ENCODE data around the gene RCOR1.
"Not testable (repeated sequence)": the region's sequence is repeated elsewhere in the genome, so short reads cannot be mapped to it uniquely, and the experiment has no call there.

RCOR1 gene

GRCh38 chr14:102629808-102630350 lies 37.4 kb downstream of the RCOR1 start:
- no peak for DNase-seq (ENCODE audit: low read depth)

DNA sequence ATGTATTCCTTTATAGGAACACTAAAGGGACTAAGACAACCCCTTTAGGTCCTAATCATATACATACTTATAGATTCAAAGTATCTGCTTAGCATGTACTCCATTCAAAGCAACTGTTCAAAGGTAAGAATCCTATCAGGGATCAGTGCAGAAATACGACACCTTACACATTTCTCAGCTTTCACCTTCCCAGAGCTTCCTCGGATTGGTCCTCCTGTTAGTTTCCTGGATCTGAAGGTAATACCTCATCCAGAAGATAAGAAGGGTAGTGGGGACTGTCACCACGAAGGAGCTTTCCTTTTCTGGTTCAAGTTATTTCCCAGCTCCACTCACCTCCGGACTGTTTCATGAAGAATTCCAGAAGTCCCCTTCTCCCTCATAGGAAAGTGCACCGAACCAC lies 38.0 kb downstream of the RCOR1 start:
- DNase-seq (ENCODE audit: low read depth) = no peak

GRCh38 chr14:102630881-102631280 lies 38.4 kb downstream of the RCOR1 start:
- DNase-seq (ENCODE audit: low read depth) = no peak

DNA sequence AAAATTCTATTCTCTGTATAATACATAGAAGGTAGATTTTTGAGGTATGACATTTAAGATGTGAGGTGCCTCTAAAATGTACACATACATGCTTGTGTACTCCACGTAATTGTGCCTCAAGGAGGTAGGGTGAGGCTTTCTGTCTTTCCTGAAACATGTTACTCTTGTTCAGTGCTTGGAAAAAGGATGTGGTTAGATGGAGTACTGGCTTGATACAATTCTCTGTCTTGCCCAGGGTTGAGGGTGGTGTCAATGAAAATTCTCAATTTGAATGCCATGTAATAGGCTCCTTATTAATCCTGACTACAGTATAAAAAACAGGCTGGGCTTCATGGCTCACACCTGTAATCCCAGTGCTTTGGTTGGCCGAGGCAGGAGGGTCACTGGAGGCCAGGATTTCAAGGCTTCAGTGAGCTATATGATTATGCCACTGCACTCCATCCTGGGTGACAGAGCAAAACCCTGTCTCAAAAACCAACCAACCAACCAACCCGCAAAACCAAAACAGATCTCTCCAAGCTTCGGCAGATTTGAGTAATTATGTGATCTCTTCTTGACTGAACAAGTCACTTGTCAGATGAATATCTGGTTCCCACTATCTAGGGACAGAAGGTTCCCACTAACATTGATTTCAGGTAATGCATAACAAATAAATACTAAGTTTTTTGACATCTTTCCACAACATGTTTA lies 41.6 kb downstream of the RCOR1 start:
- DNase-seq (ENCODE audit: low read depth) = no peak

- DNase-seq (ENCODE audit: low read depth) = not testable (repeated sequence)
Observed at GRCh38 chr14:102639611-102640010, 47.2 kb downstream of the RCOR1 start.

DNA sequence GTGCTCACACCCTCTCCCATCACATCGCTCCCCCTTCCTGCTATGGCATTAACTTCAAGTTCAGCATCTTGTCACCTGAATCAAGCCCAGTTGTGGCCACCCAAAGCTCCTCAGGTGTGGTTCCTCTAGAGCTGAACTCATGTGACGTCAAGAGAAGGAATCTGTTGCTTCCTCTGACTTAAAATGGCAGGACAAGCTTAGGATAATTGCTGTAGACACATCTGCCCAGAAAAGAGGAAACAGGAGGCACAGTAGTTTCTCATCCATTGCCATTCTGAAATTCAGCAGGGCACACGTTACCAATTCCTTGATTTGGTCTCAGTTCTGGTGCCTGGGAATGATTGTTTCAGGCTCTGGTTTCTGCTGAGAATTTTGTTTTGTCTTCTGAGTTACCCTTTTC lies 52.1 kb downstream of the RCOR1 start:
- DNase-seq (ENCODE audit: low read depth) = no peak

- DNase-seq (ENCODE audit: low read depth) = no peak
Observed at GRCh38 chr14:102645746-102646440, 53.4 kb downstream of the RCOR1 start.

GRCh38 chr14:102646615-102647014 lies 54.2 kb downstream of the RCOR1 start:
- no peak for DNase-seq (ENCODE audit: low read depth)

GRCh38 chr14:102652194-102652593 lies 59.7 kb downstream of the RCOR1 start:
- no peak for DNase-seq (ENCODE audit: low read depth)

DNA sequence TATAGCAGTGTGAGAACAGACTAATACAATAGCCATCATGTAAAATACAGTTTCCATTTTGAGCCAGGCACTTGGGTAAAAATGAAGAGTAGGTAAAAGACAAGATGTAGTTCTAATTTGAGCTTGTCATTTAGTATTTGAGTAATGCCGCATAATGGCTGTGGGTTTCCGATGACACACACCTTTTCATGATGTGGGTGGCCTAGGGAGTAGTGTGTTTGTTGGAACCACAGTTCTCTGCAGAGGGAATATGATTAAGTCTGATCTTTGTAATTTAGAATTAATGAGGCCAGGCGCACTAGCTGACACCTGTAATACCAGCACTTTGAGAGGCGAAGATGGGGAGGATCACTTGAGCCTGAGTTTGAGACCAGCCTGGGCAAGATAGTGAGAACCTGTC lies 61.8 kb downstream of the RCOR1 start:
- peak; percentile 35 for DNase-seq (ENCODE audit: low read depth)

DNA sequence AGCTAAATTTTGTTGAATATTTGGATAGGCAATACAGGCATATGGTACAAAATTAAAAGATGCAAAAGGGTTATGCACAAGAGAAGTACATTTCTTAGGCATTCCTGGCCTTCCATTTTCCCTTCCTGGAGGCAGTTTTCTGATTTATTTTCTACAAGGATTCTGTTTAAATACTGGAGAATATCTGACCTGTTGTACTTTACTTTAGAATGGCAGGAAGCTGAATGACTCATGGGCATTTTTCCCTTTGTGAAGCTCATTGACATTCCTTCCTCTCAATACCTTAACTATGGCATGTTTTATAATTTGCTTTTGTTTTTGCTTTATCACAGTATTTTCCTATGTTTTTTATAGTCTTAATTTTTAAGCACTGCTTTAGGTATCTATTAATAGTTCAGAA lies 62.7 kb downstream of the RCOR1 start:
- peak; percentile 82 for DNase-seq (ENCODE audit: low read depth)

- peak; percentile 61 for DNase-seq (ENCODE audit: low read depth)
Observed at GRCh38 chr14:102659797-102660196, 67.3 kb downstream of the RCOR1 start.

DNA sequence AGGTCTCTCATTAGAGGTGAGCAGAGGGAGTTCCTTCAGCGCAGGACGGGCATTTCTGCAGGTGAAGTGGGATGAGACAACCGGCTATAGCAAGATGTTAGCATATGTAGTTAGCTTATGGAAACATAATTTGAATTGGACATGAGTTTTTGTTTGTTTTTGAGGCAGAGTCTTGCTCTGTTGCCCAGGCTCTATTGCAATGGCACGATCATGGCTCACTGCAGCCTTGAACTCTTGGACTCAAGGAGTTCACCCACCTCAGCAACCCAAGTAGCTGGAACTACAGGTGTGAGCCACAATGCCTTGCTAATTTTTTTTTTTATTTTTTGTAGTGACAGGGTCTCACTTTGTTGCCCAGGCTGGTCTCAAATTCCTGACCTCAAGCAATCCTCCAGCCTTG lies 69.2 kb downstream of the RCOR1 start:
- DNase-seq (ENCODE audit: low read depth) = no peak

DNA sequence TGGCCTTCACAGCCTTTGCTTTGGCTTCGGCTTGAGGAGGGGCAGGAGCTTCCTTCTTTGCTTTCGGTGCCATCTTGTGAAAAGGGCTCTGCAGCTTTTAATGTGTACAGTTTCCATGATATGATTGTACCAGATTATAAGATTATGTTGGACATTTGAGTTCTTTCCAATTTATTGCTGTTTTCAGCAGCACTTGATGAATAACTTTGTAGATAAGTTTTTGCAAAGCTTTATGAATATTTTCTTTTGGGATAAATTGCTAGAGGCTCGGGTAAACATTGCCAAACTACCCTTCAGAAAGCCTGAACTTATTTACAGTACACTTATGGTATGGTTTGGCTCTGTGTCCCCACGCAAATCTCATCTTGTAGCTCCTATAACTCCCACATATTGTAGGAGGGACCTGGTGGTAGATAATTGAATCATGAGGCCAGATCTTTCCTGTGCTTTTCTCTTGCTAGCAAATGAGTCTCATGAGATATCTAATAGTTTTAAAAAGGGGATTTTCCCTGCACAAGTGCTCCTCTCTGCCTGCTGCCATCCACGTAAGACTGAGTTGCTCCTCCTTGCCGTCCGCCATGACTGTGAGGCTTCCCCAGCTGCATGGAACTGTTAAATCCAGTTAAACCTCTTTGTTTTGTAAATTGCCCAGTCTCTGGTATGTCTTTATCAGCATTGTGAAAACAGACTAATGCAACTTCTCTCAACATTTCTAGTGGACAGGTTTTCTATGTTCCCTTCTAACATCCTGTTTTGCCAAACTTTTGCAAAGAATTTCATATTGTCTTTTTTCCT lies 70.4 kb downstream of the RCOR1 start:
- no peak for DNase-seq (ENCODE audit: low read depth)

GRCh38 chr14:102663440-102663839 lies 71.0 kb downstream of the RCOR1 start:
- no peak for DNase-seq (ENCODE audit: low read depth)

GRCh38 chr14:102665621-102666020 lies 73.2 kb downstream of the RCOR1 start:
- DNase-seq (ENCODE audit: low read depth) = no peak

DNA sequence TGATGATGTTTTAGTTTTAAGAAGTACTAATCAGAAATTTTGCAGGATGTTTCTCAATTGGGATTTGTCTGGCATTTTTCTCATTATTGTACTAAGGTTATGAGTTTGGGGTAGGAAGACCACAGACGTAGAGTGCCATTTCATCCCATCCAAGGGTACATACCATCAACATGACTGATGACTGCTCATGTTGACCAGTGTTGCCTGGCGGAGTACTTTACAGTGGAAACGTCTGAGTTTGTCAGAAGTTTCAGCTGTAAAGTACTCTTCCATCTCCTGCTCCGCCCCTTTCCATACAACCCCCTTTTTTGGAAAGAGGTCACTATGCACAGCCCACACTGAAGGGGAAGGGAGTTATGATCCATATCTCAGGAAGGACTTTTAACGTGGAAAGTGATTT lies 74.2 kb downstream of the RCOR1 start:
- no peak for DNase-seq (ENCODE audit: low read depth)

GRCh38 chr14:102667703-102668102 lies 75.3 kb downstream of the RCOR1 start:
- no peak for DNase-seq (ENCODE audit: low read depth)

- DNase-seq (ENCODE audit: low read depth) = no peak
Observed at GRCh38 chr14:102668291-102668873, 75.9 kb downstream of the RCOR1 start.

GRCh38 chr14:102671410-102671809 lies 79.0 kb downstream of the RCOR1 start:
- DNase-seq (ENCODE audit: low read depth) = no peak

DNA sequence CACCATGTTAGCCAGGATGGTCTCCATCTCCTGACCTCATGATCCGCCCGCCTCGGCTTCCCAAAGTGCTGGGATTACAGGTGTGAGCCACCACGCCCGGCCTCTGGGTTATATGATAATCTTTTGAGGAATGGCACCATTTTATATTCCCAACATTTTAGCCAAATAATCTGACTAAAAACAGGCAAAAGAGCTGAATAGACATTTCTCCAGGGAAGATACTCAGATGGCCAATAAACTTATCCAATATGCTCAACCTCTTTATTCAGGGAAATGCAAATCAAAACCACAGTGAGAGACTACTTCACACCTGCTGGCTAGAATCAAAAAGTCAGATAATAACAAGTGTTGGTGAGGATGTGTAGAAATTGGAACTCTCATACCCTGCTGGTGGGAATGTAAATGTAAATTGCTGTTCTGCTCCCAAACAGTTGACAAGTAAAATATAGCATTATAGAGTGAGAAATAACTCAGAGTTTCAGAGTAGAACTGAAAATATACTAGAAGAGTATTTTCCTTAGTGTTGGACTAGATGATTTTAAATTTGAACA lies 80.0 kb downstream of the RCOR1 start:
- no peak for DNase-seq (ENCODE audit: low read depth)

DNA sequence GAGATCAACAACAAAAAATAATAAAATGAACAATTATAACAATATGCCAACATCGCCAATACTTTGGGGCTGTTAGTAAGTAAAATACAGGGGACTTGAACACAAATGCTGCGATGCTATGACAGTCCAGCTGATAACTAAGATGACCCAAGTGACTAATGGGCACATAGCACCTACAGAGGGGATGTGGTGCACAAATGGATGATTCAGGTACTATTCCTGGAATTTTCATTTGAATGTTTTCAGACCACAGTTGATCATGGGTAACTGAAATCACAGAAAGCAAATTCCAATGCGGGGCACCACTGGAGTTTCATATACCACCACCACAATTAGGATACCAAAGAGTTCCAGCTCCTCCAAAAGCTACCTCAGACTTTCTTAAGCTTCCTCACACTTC lies 82.9 kb downstream of the RCOR1 start:
- DNase-seq (ENCODE audit: low read depth) = peak; percentile 90
